HG02852 (cell line): ENCODE results near the gene CYTH4.

Source experiments
- ATAC-seq: cut with Tn5 transposase; IDR thresholded peaks from one replicate; pipeline ENCODE4 v1.9.1; 2021; ENCODE audit warnings: mild to moderate bottlenecking, moderate library complexity; ENCODE audit not compliant: unreplicated experiment

The CYTH4 gene

GRCh38 chr22:37308385-37309200 lies 26.3 kb downstream of the CYTH4 start:
- no peak for ATAC-seq

DNA sequence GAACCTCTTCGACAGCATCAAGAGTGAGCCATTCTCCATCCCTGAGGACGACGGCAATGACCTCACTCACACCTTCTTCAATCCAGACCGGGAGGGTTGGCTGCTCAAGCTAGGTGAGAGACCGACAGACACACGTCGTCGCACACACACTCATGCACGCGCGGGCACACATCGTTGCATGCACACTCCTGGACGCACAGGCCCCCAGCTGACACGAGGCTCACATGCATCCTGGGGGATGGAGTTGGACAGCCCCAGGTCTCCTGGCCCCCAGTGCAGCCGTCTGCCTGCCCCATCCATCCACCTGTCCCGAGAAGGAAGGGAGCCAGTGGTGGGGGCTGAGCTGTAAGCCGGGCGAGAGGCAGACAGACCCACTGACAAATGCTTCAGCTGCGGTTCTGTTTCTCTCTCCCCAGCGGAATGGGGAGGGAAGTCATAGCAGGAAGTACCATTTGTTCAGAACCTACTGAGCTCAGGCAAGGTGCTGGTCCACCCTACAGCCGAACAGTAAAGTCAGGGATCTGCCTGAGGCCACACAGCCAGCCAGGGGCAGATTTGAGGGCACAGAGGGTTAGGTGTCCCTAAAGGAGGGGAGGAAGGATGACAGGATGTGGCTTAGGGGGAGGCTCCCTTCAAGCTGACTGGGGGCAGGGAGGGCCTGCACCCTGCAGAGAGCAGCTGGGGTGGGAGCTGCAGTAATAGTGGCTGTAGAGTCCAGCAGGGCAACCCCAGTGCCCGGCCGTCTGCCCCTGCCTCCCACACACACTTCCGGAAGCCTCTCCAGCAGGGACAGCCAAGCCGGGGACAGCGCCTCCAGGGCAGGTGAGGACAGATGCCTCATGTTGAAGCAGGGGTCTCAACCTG lies 27.1 kb downstream of the CYTH4 start:
- no peak for ATAC-seq

DNA sequence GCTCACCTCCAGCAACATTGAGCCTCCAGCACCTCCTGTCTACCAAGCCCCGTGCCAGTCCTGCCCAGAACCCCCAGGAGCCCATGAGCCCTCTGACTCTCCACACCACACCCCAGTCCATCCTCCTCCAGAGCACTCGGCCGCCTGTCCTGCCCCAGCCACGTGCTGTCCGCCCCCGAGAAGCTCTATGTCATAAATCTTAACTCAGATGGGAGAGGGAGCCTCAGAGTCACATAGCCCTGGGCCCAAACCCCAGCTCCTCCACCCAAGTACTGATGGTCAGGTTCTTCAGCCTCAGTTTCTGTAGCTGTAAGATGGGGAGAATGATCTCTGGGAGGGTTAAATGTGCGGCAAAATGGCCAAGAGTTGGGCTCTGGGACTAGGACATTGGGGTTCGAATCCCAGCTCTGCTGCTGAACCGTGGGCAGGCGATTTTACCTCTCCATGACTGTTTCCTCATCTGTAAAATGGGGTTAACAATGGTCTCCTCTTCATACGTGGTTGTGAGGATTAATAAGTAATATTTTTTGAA lies 27.8 kb downstream of the CYTH4 start:
- no peak for ATAC-seq

- ATAC-seq, result no peak
Measured at GRCh38 chr22:37310815-37311595, 28.7 kb downstream of the CYTH4 start.

DNA sequence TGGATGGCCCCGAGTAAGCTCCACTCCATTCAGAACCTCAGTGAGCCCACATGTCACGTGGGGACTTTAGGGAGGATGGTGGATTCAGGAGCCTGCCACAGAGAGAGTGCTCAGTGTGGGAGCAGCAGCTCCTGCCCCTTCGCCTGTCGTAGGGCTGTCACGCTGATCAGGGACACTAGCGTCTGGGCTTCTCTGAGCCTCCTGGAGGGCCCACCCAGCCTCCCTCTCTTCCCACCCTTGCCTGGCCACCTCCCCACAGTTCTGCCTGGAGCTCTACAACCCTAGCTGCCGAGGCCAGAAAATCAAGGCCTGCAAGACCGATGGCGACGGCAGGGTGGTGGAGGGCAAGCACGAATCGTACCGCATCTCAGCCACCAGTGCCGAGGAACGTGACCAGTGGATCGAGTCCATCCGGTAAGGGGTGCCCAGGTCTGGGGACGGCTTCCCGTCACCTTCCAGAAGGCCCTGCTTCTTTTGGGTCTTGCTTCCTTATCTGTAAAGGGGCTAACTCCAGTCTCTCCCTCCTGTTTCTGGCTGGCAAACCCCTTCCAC lies 29.5 kb downstream of the CYTH4 start:
- no peak for ATAC-seq

DNA sequence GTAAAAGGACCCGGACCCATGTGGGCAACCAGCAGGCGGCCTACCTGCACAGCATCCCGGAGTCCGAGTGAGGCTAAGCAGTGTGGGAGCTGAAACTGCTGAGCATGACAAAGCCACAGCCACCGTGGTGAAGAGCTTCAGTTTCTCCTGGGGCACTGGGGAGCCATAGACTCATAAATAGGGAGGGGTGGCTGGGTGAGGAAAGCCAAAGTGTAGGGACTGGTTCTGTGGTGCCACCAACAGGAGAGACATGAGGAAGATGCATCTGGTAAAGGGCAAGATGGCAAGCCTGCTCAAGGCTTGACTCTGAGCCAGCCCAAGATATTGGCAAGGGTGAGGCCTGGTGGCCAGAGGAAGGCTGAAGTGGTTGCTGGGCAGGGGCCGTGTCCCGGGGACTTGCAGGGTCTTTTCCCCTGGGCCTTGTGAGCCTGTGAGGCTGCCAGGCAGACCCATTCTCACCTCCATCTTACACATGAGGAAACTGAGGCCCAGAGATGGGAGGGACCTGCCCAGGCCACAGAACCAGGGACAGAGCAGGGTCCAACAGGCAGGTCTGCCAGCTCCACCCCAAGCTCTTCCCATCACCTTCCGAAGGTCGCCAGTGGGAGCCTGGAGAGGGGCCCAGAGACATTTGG lies 30.4 kb downstream of the CYTH4 start:
- ATAC-seq, result no peak

- no peak for ATAC-seq
Measured at GRCh38 chr22:37313376-37314314, 31.3 kb downstream of the CYTH4 start.

- no peak for ATAC-seq
Measured at GRCh38 chr22:37314315-37315074, 32.2 kb downstream of the CYTH4 start.

DNA sequence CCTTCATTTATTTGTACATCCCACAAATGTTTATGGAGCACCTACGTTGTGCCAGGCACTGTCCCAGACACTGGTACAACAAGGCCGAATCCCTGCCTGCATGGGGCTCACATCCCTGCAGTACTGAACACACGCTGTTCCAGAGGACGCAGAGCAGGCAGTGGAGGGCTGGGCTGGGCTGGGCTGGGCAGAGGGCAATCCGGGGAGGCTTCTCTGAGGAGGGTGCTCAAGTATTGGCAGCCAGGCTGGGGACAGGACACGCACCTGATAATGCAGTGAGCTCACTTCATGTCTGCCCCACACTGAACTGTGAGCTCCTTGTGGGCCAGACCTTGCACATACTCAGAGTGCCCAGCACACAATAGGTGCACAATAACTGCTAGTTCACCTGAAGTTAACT lies 34.1 kb downstream of the CYTH4 start:
- no peak for ATAC-seq

- ATAC-seq, result no peak
Measured at GRCh38 chr22:37316875-37317371, 34.6 kb downstream of the CYTH4 start.

DNA sequence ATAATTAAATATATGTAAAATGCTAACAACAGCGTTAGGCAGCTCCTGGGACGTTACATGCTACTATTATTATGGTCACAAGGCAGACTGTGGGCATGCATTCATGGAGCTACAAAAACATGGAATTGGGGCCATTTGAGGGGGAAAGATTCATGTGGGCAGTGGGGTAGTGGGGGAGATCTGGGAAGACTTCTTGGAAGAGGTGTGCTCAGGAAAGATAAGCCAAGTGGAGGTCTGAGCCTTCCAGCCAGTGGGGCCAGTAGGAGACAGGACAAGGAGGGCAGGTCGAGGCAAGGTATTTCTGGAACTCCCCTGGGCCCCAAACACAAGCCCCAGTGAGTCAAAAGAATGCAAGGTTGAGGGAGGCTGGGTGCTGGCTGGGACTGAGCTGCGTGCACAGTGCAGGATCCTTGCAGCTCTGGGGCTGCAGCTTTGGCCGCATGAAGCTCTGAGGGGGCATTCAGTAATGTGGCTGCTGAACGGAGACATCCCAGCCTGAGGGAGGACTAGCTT lies 35.4 kb downstream of the CYTH4 start:
- no peak for ATAC-seq

GRCh38 chr22:37318364-37319109 lies 36.2 kb downstream of the CYTH4 start:
- no peak for ATAC-seq

DNA sequence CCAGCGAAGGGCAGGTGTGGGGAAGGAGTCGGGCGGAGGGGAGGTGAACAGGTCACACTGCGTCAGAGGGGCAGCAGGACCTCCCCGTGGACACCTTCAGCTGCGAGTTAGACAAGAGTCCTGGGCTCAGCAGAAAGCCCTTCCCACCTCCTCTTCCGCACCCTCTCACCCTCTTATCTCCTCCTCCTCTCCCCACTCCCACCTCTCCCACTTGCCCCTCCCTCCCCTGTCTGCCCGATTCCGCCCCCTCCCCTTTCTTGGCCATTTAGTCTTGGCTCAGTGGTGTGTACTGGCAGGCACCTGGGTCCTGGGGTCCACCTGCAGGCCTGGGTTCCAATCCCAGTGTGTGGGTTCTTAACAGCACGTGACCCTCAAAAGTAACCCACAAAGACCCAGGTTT lies 37.2 kb downstream of the CYTH4 start:
- ATAC-seq, result no peak

- ATAC-seq, result no peak
Measured at GRCh38 chr22:37320726-37321677, 38.7 kb downstream of the CYTH4 start.

DNA sequence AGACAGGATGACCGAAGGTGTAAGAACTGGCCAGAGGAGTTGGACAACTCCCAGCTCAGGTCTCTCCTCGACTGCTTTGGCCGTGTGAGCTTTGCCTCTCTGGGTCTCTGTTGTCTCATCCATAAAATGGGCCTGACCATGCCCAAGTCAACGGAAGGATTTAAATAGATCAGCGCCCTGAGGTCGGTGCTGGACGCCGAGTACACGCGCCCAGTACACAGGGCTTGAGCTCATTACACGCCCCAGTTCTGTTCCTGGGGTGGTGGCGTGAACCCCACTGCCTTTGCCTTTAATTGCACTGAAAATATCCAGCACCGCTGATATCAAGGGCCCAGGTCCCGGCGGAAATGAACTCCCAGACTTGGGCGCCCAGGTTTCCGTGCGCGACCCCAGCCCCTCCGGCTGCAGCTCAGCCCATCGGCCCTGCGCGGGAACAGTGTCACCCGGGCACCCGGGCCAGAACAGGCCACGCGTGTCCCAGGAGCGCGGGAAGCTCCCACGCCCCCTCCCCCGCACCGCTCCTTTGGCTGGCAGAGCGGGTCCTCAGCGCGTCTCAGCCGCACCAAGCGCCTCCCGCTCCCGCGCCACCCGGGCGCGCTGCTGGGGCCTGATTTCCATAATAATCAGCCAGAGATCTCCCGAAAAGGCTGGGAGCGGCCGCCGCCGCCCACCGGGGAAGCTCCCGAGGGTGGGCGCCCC lies 42.2 kb downstream of the CYTH4 start:
- ATAC-seq, result no peak

DNA sequence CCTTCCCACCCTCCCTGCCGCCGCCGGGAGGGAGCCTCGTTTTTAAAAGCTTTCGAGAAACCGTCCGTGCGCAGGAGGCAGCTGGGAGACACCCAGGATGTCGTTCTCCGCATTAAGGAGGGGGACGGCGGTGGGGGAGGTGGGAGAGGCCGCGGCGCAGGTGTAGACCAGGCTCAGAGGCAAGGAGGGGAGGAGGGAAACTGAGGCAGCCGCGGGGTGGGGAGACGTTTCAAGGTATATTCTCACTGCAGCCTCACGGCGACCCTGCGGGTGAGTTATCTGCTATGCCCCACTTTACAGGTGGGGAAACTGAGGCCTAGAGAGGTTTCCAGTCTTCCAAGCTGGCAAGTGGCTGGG lies 42.7 kb downstream of the CYTH4 start:
- no peak for ATAC-seq
